ENCODE measurements around the gene CNGB1. TPM values are rescaled to one million over a fixed set of nuclear protein-coding genes. Genes with fewer than 3 reads are reported as not detected.

CNGB1 gene
- total RNA-seq, 1 experiment from 2014 or later = not detected

- Histone ChIP-seq H3K9me3 (no peaks in the 10 kb centered on the region), H3K27me3 (replicated peaks; ENCODE audit: control insufficient read depth, insufficient read depth, low read length) (no peaks in the 10 kb centered on the region), H3K36me3 (ENCODE audit: control insufficient read depth, insufficient read depth, low read length) (no peaks in the 10 kb centered on the region), H3K4me1 (no peaks in the 10 kb centered on the region), H3K4me3 (ENCODE audit: low read depth, low read length) (no peak overlapping the region)
- Mint-ChIP-seq H3K9me3 (ENCODE audit: unreplicated experiment) (no peaks in the 10 kb centered on the region), H3K4me1 (ENCODE audit: low read depth, unreplicated experiment) (no peaks in the 10 kb centered on the region), H3K36me3 (ENCODE audit: insufficient read depth, unreplicated experiment) (no peaks in the 10 kb centered on the region), H3K27me3 (ENCODE audit: insufficient read depth, unreplicated experiment) (no peaks in the 10 kb centered on the region), H3K27ac (ENCODE audit: unreplicated experiment) (no peak overlapping the region), H3K4me3 (ENCODE audit: unreplicated experiment) (no peak overlapping the region)
- CTCF ChIA-PET = interaction anchor here (0.6 to 1.9 kb wide), 3 partner anchors 10 to 100 kb away, joined by 3 to 5 read pairs (median 3); no protein-coding TSS in a partner anchor
- intact Hi-C loops (cut with micrococcal nuclease; ENCODE audit: unreplicated experiment) = no loop called here
- POLR2A ChIA-PET = no interaction called here
- no peak for DNase-seq
- no peak for TF ChIP-seq CTCF (IDR thresholded peaks at IDR 0.05; ENCODE audit: insufficient read depth in 1 of 2, low read depth in 1 of 2, low read length in 1 of 2, severe bottlenecking in 1 of 2, unreplicated experiment in 1 of 2)
- BruUV-seq (replicated peaks) = no TSS peak
Observed at GRCh38 chr16:57882792-57883191, 88.1 kb downstream of the CNGB1 start.

DNA sequence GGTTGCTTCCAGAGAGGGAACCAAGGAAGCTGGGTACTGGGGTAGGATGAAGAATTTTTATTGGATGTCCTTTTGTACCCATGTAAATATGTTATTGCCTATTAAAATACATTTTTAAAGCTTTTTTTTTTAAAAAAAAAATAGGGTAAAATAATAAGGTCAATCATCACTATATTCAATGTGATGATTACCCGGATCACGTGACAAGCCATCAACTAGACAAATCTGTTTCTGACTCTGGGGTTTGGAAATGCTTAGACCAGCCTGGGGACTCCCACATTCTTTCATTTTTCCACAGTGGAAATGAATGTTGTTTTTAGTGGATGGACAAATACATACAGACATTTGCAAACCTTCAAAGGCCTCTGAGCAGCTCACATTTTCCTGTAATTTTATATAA lies 88.7 kb downstream of the CNGB1 start:
- Mint-ChIP-seq H3K4me3 (ENCODE audit: unreplicated experiment) (no peak overlapping the region), H3K27ac (ENCODE audit: unreplicated experiment) (no peak overlapping the region), H3K9me3 (ENCODE audit: unreplicated experiment) (no peaks in the 10 kb centered on the region), H3K36me3 (ENCODE audit: insufficient read depth, unreplicated experiment) (no peaks in the 10 kb centered on the region), H3K27me3 (ENCODE audit: insufficient read depth, unreplicated experiment) (no peaks in the 10 kb centered on the region), H3K4me1 (ENCODE audit: low read depth, unreplicated experiment) (no peaks in the 10 kb centered on the region)
- H3K4me3 ChIP-seq (ENCODE audit: low read depth, low read length) = no peak overlapping the region
- TF ChIP-seq CTCF (IDR thresholded peaks at IDR 0.05; ENCODE audit: insufficient read depth in 1 of 2, low read depth in 1 of 2, low read length in 1 of 2, severe bottlenecking in 1 of 2, unreplicated experiment in 1 of 2) = no peak
- H3K9me3 ChIP-seq = no peaks in the 10 kb centered on the region
- no peaks in the 10 kb centered on the region for H3K36me3 ChIP-seq (ENCODE audit: control insufficient read depth, insufficient read depth, low read length)
- intact Hi-C loops (cut with micrococcal nuclease; ENCODE audit: unreplicated experiment) = no loop called here
- H3K27me3 ChIP-seq (replicated peaks; ENCODE audit: control insufficient read depth, insufficient read depth, low read length) = no peaks in the 10 kb centered on the region
- no peaks in the 10 kb centered on the region for H3K4me1 ChIP-seq
- no TSS peak for BruUV-seq (replicated peaks)
- ChIA-PET CTCF (interaction anchor here (0.6 to 1.9 kb wide), 2 partner anchors 19 to 787 kb away, joined by 3 to 5 read pairs; no protein-coding TSS in a partner anchor), POLR2A (no interaction called here)
- no peak for DNase-seq

- ChIA-PET POLR2A (no interaction called here), CTCF (interaction anchor here (0.6 to 0.7 kb wide), 2 partner anchors 15 to 214 kb away, joined by 3 to 6 read pairs; no protein-coding TSS in a partner anchor)
- BruUV-seq (replicated peaks) = no TSS peak
- no peaks in the 10 kb centered on the region for H3K36me3 Mint-ChIP-seq (ENCODE audit: insufficient read depth, unreplicated experiment)
- no peak overlapping the region for H3K4me3 Mint-ChIP-seq (ENCODE audit: unreplicated experiment)
- Histone ChIP-seq H3K4me1 (no peaks in the 10 kb centered on the region), H3K27me3 (replicated peaks; ENCODE audit: control insufficient read depth, insufficient read depth, low read length) (no peaks in the 10 kb centered on the region), H3K4me3 (ENCODE audit: low read depth, low read length) (no peak overlapping the region), H3K36me3 (ENCODE audit: control insufficient read depth, insufficient read depth, low read length) (no peaks in the 10 kb centered on the region), H3K9me3 (no peaks in the 10 kb centered on the region)
- no peaks in the 10 kb centered on the region for H3K9me3 Mint-ChIP-seq (ENCODE audit: unreplicated experiment)
- intact Hi-C loops (cut with micrococcal nuclease; ENCODE audit: unreplicated experiment) = no loop called here
- DNase-seq = no peak
- H3K27me3 Mint-ChIP-seq (ENCODE audit: insufficient read depth, unreplicated experiment) = no peaks in the 10 kb centered on the region
- no peaks in the 10 kb centered on the region for H3K4me1 Mint-ChIP-seq (ENCODE audit: low read depth, unreplicated experiment)
- no peak for TF ChIP-seq CTCF (IDR thresholded peaks at IDR 0.05; ENCODE audit: insufficient read depth in 1 of 2, low read depth in 1 of 2, low read length in 1 of 2, severe bottlenecking in 1 of 2, unreplicated experiment in 1 of 2)
- no peak overlapping the region for H3K27ac Mint-ChIP-seq (ENCODE audit: unreplicated experiment)
Observed at GRCh38 chr16:57878586-57878985, 92.3 kb downstream of the CNGB1 start.

Data from Caco-2 (cell line).